ENCODE results near the gene TOMM5. TPM values are rescaled to one million over a fixed set of nuclear protein-coding genes. Genes with fewer than 3 reads are reported as not detected.
A peak's percentile ranks its signal among the peaks of the same experiment; 100 is the strongest.

TOMM5 gene
- total RNA-seq, 4 donors from 2014 or later: 14.3 to 70.3 (median 63.1) TPM

GRCh38 chr9:37626708-37627292, 34.4 kb upstream of the TOMM5 start:
- no peaks in the 10 kb centered on the region for H3K36me3 ChIP-seq
- no peak overlapping the region for H3K27ac ChIP-seq
- no peaks in the 10 kb centered on the region for H3K4me1 ChIP-seq
- no peaks in the 10 kb centered on the region for H3K27me3 ChIP-seq
- no peak overlapping the region for H3K4me3 ChIP-seq
- TF ChIP-seq POLR2AphosphoS5 (IDR thresholded peaks at IDR 0.05) (no peak), CTCF (IDR thresholded peaks at IDR 0.05) (no peak), EP300 (IDR thresholded peaks at IDR 0.05; ENCODE audit: low read depth) (no peak), POLR2A (IDR thresholded peaks at IDR 0.05) (no peak)
- intact Hi-C loops (cut with DNase I; ENCODE audit: low total_unique reads) (no loop called here), in situ Hi-C loops (cut with MboI; ENCODE audit: low pct_ligation_motif_present in 1 of 4, low pct_unique_long_range_greater_than_20kb in 1 of 4, low sequenced_read_pairs in 3 of 4) (no loop called here)
- no peaks in the 10 kb centered on the region for H3K9me3 ChIP-seq
- no peak for DNase-seq
- 37 to 42% methylated on average over 3 to 5 of the region's 5 CpGs for WGBS, 2 donors (ENCODE audit: low coverage in 1 of 2)

DNA sequence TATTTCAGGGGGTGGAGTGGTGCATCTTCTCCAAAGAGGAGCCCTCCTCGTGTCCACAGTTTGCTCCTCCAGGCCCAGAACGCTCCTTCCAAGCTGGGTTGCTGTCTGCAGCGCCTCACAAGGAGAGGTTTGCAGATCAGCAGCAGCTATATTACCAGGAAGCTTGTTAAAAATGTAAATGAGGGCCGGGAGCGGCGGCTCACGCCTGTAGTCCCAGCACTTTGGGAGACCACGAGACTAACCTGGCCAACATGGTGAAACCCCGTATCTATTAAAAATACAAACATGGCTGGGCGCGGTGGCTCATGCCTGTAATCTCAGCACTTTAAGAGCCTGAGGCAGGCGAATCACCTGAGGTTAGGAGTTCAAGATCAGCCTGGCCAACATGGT, 33.4 kb upstream of the TOMM5 start:
- H3K9me3 ChIP-seq: no peaks in the 10 kb centered on the region
- DNase-seq: peak; percentile 38
- 43% methylated on average over 12 of the region's 12 CpGs; no CpG with 5 or more reads in 1 of the 2 donors for WGBS, 2 donors (ENCODE audit: low coverage in 1 of 2)
- TF ChIP-seq CTCF (IDR thresholded peaks at IDR 0.05) (no peak), POLR2AphosphoS5 (IDR thresholded peaks at IDR 0.05) (no peak), EP300 (IDR thresholded peaks at IDR 0.05; ENCODE audit: low read depth) (no peak)
- in situ Hi-C loops (cut with MboI; ENCODE audit: low pct_ligation_motif_present in 1 of 4, low pct_unique_long_range_greater_than_20kb in 1 of 4, low sequenced_read_pairs in 3 of 4): no loop called here
- no peaks in the 10 kb centered on the region for H3K36me3 ChIP-seq
- no peaks in the 10 kb centered on the region for H3K4me1 ChIP-seq
- H3K27ac ChIP-seq: no peak overlapping the region
- H3K4me3 ChIP-seq: no peak overlapping the region
- intact Hi-C loops (cut with DNase I; ENCODE audit: low total_unique reads): no loop called here
- H3K27me3 ChIP-seq: no peaks in the 10 kb centered on the region

- Histone ChIP-seq H3K4me1 (no peaks in the 10 kb centered on the region), H3K36me3 (no peaks in the 10 kb centered on the region), H3K27me3 (no peaks in the 10 kb centered on the region), H3K27ac (no peak overlapping the region), H3K4me3 (no peak overlapping the region), H3K9me3 (no peaks in the 10 kb centered on the region)
- TF ChIP-seq CTCF (IDR thresholded peaks at IDR 0.05) (no peak), POLR2AphosphoS5 (IDR thresholded peaks at IDR 0.05) (no peak), EP300 (IDR thresholded peaks at IDR 0.05; ENCODE audit: low read depth) (no peak), POLR2A (IDR thresholded peaks at IDR 0.05) (no peak)
- in situ Hi-C loops (cut with MboI; ENCODE audit: low pct_ligation_motif_present in 1 of 4, low pct_unique_long_range_greater_than_20kb in 1 of 4, low sequenced_read_pairs in 3 of 4) (no loop called here), intact Hi-C loops (cut with DNase I; ENCODE audit: low total_unique reads) (no loop called here)
- 50 to 66% methylated on average over 1 to 5 of the region's 5 CpGs for WGBS, 2 donors (ENCODE audit: low coverage in 1 of 2)
- no peak for DNase-seq
These were observed 32.8 kb upstream of the TOMM5 start for GRCh38 chr9:37625036-37625757.

- in situ Hi-C loops (cut with MboI; ENCODE audit: low pct_ligation_motif_present in 1 of 4, low pct_unique_long_range_greater_than_20kb in 1 of 4, low sequenced_read_pairs in 3 of 4): no loop called here
- no peak for TF ChIP-seq POLR2AphosphoS5 (IDR thresholded peaks at IDR 0.05)
- TF ChIP-seq CTCF (IDR thresholded peaks at IDR 0.05): no peak
- no peak for TF ChIP-seq POLR2A (IDR thresholded peaks at IDR 0.05)
- TF ChIP-seq EP300 (IDR thresholded peaks at IDR 0.05; ENCODE audit: low read depth): no peak
- intact Hi-C loops (cut with DNase I; ENCODE audit: low total_unique reads): no loop called here
These were observed 31.7 kb upstream of the TOMM5 start for GRCh38 chr9:37624073-37624472.

More at GRCh38 chr9:37624073-37624472, 31.7 kb upstream of the TOMM5 start:
- Histone ChIP-seq H3K36me3 (no peaks in the 10 kb centered on the region), H3K27me3 (no peaks in the 10 kb centered on the region), H3K9me3 (no peaks in the 10 kb centered on the region), H3K27ac (no peak overlapping the region), H3K4me3 (no peak overlapping the region), H3K4me1 (no peaks in the 10 kb centered on the region)
- WGBS, 2 donors (ENCODE audit: low coverage in 1 of 2): 78 to 86% methylated on average over 1 of the region's 1 CpG
- DNase-seq: no peak
